CD4-positive, alpha-beta T cell treated with Interleukin-10 for 1 hour (primary cell): ENCODE results near the gene METTL26.

Experiments
- DNase-seq: peaks from one replicate; pipeline ENCODE4 v3.0.0-alpha.2; 2020

METTL26 gene

GRCh38 chr16:658679-659571, 22.8 kb upstream of the METTL26 start:
- no peak for DNase-seq

- no peak for DNase-seq
Observed at GRCh38 chr16:657487-657886, 21.4 kb upstream of the METTL26 start.

DNA sequence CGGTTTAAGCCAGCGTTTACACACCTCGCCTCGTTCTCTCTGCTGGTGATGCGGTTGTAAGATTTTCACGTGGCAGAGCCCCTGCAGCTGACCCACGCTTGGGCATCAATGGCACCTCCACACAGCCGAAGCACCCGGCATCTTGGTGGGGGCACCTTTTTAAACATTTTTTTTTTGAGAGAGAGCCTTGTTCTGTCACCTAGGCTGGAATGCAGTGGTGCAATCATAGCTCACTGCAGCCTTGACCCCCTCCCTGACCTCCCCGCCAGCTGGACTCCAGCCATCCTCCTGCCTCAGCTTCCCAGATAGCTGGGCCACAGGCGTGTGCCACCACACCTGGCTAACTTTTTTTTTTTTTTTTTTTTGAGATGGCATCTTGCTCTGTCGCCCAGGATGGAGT, 17.9 kb upstream of the METTL26 start:
- no peak for DNase-seq

GRCh38 chr16:652454-653305, 16.6 kb upstream of the METTL26 start:
- DNase-seq = no peak

DNA sequence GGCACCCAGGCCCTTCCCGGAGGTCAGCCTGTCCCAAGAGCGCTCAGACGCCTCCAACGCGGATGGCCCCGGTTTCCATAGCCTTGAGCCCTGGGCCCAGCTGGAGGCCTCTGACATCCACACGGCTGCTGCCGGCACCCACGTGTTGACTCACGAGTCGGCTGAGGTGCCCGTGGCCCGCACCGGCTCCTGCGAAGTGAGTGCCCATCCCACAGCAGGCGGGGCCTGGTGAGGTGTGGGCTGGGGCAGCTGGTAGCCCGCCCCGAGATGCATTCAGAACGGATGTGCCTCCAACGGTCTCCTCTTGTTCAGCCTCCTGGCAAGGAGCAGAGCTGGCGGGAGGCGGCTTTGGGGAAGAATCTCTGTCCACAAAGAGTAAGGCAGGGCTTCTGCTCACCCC, 15.7 kb upstream of the METTL26 start:
- DNase-seq = no peak

GRCh38 chr16:649631-650030, 13.5 kb upstream of the METTL26 start:
- no peak for DNase-seq

DNA sequence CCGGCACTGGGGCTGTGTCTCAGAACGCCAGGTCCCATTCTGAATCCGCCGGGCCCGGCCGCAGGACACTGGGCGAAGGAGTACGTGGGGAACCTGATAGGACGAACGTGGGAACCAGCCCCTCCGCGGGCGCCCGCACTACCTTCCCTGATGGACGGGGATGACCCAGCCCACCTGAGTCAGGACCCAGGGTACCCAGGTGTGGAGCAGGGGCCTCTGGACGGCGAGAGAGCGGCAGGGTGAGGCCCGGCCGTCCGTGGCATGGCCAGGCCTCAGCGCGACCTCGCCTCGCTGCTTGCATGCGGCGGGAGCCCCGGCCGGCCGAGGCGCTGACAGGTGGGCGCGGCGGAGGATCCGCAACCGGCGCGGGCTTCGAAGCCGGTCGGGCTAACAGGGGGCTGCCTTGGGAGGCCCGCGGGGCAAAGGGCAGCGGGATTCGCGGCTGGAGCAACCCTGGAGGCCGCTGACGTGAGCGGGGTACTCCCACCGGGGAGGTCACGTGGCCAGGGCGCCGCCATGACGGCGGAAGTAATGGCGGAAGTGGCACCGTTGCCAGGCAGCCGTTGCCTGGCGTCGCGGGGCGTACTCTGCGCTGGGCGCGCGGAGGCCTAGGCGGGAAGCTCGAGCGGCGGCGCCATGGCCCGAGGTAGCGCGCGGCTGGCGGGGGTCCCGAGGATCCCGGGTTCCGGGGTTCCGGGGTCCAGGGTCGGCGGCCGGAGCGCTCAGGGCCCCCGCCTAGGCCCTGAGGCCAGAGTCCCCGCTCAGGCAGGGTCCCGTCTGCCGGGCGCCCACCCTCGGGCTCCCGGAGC, 12.9 kb upstream of the METTL26 start, which contains the start of gene WDR90:
TSS of gene WDR90 (plus strand) at position 585 of the 809 bp plus-strand sequence. CDS start at position 637, 52 bp downstream.
- peak; percentile 90 for DNase-seq

- DNase-seq = peak; percentile 39
Observed at GRCh38 chr16:648071-648780, 12.1 kb upstream of the METTL26 start.

GRCh38 chr16:647173-647902, 11.2 kb upstream of the METTL26 start:
- DNase-seq = no peak

DNA sequence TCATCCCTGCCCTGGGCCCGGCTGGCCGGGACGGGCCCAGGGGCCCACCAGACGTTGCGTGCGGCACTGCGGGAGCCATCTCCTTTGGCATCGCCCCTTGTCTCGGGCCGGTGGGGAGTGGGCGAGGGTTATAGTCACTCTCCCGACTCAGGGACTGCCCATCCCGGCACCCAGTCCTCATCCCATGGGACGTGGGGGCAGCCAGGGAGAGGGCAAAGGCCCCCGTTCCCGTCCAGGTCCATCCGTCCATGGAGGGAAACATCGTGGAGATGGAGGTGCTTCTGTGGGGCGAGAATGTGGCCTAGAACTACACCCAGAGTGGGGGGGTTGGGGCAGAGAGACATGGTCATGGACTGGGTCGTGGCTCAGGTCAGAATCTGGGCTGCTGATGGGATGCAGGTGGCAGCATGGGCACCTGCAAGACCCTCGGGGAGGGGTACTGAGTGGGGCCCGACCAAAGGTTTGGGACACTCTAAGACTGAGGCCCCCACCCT, 10.6 kb upstream of the METTL26 start:
- no peak for DNase-seq

- no peak for DNase-seq
Observed at GRCh38 chr16:645852-646678, 10.0 kb upstream of the METTL26 start.

DNA sequence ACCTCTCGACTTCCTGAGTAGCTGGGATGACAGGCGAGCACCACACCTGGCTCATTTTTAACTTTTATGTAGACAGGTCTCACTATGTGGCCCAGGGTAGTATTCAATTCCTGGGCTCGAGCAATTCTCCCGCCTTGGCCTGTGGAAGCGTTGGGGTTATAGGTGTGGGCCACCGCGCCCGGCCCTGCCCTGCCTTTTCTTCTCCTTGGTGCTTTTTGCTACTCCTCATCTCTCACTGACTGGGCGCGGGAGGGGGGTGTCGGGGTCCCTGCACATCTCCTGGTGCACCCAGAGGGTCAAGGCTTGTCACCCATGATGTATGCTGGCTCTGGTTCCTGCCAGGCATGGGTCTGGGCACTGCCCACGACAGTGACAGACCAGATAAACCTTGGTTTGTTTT, 8.5 kb upstream of the METTL26 start:
- DNase-seq = no peak

DNA sequence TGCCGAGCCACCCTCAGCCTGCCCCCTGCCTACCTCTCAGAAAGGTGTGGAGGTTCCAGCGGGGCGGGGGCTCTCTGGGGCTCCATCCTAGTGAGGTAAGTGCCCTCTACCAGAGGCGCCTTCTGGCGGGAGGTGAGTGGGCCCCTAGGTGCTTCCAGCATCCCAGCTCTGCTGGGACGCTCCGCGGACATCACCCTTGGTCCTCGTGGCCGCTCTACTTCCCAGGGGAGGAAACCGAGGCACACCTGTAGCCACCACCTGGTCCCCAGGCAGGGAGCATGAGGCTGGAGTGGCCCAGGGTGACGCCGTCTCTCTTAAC, 6.9 kb upstream of the METTL26 start:
- no peak for DNase-seq

- DNase-seq = peak; percentile 33
Observed at GRCh38 chr16:642189-643049, 6.3 kb upstream of the METTL26 start.

GRCh38 chr16:641326-642188, 5.5 kb upstream of the METTL26 start, which contains the start of gene MCRIP2:
Gene MCRIP2, plus strand, starts transcription at chr16:641828. Its CDS starts 164 bp downstream, at chr16:641992.
- DNase-seq = peak; percentile 71

- no peak for DNase-seq
Observed at GRCh38 chr16:640614-641013, 4.5 kb upstream of the METTL26 start.

DNA sequence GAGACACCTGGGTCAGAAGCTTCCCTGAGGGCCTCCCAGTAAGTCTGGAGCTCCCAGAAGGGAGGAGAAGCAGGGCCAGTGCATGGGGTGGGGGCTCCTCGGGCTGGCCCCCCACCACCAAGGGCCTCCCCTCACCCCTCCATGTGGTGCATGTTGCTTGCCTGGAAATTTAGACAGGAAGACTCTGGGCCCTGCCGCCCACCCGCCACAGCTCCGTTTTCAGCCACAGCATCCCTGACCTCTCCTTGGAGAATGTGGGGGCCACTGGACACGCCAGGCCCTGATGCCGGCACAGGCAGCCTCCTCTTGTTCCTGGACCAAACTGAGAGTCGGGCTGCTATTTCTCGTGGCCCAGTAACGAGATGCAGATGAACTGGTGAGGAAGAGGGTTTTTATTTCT, 2.7 kb upstream of the METTL26 start:
- DNase-seq = no peak

DNA sequence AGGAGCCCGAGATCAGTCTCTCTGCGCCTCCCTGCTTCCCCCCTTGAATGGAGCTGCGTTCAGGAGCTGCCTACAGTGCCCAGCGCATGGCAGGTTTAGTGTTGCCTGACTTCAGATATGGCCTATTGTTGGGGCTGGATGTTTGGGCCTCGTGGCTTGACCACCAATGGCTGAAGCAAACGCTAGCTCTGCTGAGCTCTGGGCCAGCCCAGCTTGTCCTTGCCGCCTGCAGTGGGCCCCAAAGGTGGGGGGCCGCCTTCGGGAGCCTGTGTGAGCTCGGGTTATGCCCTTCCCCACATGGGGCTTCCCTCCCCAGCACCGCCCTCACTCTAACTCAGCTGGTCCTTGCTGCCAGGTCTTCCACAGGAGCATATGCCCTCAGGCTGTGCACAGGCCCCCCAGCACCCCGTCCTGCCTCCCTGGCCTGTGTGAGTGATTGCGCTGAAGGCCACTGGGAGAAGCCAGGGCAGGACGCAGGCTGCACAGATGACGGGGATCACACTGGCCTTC, 2.0 kb upstream of the METTL26 start:
- no peak for DNase-seq
